CD4-positive, alpha-beta T cell treated with Interleukin-2 at 100 ng/mL for 4 hours (primary cell): ENCODE measurements around the gene PCSK6.
"Not testable (repeated sequence)": the region's sequence is repeated elsewhere in the genome, so short reads cannot be mapped to it uniquely, and the experiment has no call there.

Experiments
- DNase-seq: peaks from one replicate; pipeline ENCODE4 v3.0.0-alpha.2; 2020; ENCODE audit warnings: low spot score

Gene PCSK6

DNA sequence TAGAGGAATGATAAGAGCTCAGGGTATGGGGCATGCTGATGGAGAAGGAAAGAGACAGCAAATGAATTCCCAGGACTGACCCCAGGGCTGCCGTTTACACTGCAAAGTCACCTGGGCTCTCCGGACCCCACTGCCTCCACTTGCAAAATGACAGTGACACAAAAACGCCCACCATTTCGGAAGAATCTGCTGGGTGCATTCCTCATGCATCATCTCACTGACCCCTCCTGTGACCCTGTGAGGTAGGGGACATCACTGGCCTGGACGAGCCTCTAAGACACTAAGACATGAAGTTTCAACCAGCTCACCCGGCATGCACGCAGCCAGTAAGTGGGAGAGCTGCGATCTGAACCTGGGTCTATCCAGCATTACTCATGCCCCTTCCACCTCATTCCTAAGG is 60.3 kb downstream of the PCSK6 start:
- no peak for DNase-seq

DNA sequence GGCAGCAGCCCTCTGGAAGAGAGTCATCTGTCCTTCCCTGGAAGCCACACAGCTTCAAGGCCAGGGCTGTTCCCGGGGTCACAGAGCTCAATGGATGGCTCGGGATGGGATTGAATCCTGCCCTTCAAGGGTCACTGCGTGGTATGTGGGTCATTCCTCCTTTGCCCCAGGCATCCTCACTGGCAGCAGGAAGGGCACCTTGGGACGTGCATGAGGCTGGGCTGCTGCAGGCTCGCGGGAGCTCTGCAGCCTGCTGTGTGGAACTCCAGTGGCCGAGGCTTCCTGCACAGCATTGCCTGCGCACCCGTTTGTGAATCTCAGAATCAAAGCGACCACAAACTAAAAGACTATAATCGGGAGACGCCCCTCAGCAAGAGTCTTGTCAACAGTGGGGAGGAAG is 60.7 kb downstream of the PCSK6 start:
- no peak for DNase-seq

- DNase-seq: no peak
Measured at GRCh38 chr15:101427606-101428487, 61.7 kb downstream of the PCSK6 start.

- no peak for DNase-seq
Measured at GRCh38 chr15:101426761-101427333, 62.7 kb downstream of the PCSK6 start.

GRCh38 chr15:101425787-101426365 is 63.6 kb downstream of the PCSK6 start:
- DNase-seq: no peak

DNA sequence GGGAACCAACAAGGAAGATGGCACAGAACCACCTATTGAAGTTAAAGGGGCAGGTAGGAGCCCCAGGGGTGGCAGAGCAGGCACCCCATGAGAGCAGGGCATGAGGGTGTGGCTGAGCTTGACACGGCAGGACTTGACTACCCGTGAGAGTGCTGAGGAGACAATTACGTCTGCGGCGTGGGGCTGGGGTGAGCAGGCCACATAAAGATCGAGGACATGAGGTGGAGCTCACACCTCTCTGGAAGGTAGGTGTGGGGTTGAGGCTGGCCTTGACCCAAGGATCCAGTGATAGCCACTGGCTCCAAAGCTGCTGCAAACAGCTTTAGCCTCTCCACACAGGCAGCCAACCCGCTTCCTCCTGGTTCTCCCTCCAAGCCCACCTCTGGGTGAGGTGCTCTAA is 64.5 kb downstream of the PCSK6 start:
- DNase-seq: no peak

DNA sequence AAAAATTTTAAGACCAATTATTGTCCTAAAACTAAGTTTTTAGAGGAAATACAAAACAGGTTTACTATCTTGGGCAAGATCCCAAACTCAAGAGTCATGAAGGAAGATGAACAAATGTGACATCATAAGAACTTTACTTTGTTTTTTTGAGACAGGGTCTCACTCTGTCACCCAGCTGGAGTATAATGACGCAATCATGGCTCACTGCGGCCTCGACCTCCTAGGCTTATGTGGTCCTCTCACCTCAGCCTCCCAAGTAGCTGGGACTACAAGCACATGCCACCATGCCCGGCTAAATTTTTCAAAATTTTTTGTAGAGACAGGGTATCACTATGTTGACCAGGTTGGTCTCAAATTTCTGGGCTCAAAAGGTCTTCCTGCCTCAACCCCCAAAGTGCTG is 69.3 kb downstream of the PCSK6 start:
- no peak for DNase-seq

- DNase-seq: not testable (repeated sequence)
Measured at GRCh38 chr15:101416475-101416874, 73.0 kb downstream of the PCSK6 start.

- DNase-seq: no peak
Measured at GRCh38 chr15:101413239-101413638, 76.3 kb downstream of the PCSK6 start.

- no peak for DNase-seq
Measured at GRCh38 chr15:101411581-101411980, 77.9 kb downstream of the PCSK6 start.

DNA sequence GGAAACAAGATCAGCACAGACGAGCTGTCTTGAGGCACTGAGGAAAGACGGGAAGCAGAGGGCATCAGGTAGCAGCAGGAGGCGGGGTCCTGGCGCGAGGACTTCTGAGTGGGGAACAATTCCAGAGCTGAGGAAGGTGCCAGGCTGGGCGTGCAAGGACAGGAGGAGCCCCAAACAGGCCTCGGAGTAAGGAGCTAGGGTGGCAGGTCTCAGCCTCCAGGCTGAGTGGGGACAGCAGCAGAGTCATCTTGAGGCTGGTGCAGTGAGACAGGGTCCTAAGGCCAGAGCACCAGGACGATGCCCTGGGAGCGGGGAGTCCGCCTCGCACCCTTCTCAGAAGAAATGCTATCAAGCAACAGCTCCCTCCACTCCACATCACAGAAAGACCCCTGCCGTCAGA is 78.4 kb downstream of the PCSK6 start:
- no peak for DNase-seq

- no peak for DNase-seq
Measured at GRCh38 chr15:101410612-101411011, 78.9 kb downstream of the PCSK6 start.

DNA sequence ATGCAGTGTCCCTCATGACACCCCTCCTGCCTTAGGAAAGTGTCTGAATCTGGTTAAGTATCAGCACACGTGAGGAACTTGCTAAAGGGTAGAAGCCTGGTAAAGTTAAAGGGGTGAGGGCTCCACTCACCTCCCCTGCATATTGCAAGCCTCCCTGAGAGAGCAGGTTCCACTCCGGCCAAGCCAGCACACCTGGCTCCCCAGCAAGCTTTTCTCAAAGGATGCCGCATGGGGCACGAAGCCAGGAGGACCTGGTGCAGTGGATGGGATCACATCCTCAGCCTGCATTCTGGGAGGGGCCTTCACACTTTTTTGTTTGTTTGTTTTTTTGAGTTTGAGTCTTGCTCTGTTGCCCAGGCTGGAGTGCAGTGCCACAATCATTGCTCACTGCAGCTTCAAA is 79.9 kb downstream of the PCSK6 start:
- DNase-seq: no peak

GRCh38 chr15:101407966-101408775 is 81.3 kb downstream of the PCSK6 start:
- no peak for DNase-seq

DNA sequence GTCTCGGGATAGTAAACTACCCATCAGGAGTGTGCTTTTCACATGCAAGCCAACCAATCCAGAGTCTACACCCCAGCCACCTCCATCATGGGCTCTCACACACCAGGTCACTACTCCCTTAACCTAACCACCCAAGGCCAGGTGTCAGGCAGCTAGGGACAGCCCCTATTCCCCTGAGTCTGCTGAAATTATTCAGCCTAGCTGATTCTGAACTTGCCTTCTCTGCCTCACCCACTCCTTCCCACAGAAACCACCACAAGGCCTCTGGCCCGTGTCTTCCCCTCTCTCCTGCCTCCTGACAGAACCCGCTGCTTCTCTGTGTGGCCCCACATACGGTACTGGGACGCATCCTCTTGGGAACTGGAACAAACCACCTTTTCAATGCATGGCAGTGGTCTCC is 82.1 kb downstream of the PCSK6 start:
- DNase-seq: no peak

- no peak for DNase-seq
Measured at GRCh38 chr15:101406526-101407195, 82.8 kb downstream of the PCSK6 start.

GRCh38 chr15:101406036-101406435 is 83.5 kb downstream of the PCSK6 start:
- DNase-seq: no peak

GRCh38 chr15:101404245-101404644 is 85.3 kb downstream of the PCSK6 start:
- no peak for DNase-seq

GRCh38 chr15:101402883-101403282 is 86.6 kb downstream of the PCSK6 start:
- not testable (repeated sequence) for DNase-seq

GRCh38 chr15:101401286-101401685 is 88.2 kb downstream of the PCSK6 start:
- no peak for DNase-seq

GRCh38 chr15:101399431-101399830 is 90.1 kb downstream of the PCSK6 start:
- DNase-seq: no peak

GRCh38 chr15:101398247-101398646 is 91.3 kb downstream of the PCSK6 start:
- DNase-seq: no peak
